Nucleus accumbens (tissue), 56 donors: ENCODE measurements around the gene TDRD10.
A peak's percentile ranks its signal among the peaks of the same experiment; 100 is the strongest.

ENCODE experiments used
- DNase-seq, 56 donors: peaks; one replicate each; lab custom pipeline; 2025; lab: John Stamatoyannopoulos, UW

TDRD10 gene, protein sequence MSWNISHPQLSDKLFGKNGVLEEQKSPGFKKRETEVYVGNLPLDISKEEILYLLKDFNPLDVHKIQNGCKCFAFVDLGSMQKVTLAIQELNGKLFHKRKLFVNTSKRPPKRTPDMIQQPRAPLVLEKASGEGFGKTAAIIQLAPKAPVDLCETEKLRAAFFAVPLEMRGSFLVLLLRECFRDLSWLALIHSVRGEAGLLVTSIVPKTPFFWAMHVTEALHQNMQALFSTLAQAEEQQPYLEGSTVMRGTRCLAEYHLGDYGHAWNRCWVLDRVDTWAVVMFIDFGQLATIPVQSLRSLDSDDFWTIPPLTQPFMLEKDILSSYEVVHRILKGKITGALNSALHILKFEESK

DNA sequence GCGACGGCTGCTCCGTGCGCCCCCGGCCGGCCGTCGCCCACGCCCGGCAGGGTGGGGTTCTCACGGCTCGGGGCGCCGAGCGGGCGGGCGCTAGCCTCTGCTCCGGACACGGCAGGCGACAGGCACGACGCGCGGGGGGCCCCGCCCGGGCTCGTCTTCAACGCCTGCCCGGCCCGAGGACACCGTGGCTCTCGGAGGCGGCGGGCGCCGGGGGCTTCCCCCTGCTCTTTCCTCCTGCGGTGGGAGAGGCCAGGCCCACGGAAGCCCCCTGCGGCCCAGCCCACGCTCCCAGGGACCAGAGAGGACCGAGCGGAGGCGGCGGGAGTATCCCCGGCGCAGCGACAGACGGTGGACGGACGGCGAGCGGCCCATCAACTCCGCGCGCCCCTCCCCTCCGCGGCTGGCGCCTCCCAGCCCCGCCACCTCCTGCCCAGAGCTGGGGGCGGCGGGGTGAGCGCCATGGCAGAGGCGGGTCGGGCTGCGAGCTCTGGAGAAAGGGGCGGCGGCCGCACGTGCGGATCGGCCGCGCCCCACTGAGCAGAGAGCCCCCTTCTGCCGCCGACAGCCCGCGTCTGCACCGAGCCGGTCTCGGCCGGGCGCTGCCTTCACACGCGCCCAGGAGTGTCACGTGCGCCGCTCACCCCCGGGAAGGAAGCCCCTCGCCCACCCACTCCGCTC lies at the start of gene TDRD10, which contains the start of gene SHE:
TDRD10 (plus strand) TSS at position 154 of the 678 bp plus-strand sequence. CDS start 4,685 bp downstream, outside the sequence.
SHE (minus strand) TSS at position 347 of the 678 bp plus-strand sequence. CDS start 386 bp downstream, outside the sequence.
- DNase-seq = peak in 1 of 56 donors; percentile 35

DNA sequence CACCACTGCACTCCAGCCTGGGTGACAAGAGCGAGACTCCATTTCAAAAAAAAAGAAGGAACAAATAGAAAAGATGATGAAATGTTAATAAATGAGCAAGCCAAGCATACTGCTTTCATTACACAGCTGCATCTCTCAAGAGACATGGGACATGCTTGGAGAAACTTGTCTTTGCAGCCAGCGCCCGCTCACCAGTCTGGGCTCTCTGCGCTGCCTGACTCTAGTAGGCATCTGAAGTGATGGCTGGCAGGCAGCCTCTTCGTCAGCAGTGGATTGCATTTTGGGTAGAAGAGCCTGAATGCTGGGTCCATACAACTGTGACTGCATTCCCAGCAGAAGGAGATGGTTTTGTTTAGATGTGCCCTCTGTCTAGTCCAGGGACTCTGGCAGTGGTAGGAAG lies 48.9 kb upstream of the TDRD10 start:
- peak in 2 of 56 donors; percentile 25 to 32 for DNase-seq

DNA sequence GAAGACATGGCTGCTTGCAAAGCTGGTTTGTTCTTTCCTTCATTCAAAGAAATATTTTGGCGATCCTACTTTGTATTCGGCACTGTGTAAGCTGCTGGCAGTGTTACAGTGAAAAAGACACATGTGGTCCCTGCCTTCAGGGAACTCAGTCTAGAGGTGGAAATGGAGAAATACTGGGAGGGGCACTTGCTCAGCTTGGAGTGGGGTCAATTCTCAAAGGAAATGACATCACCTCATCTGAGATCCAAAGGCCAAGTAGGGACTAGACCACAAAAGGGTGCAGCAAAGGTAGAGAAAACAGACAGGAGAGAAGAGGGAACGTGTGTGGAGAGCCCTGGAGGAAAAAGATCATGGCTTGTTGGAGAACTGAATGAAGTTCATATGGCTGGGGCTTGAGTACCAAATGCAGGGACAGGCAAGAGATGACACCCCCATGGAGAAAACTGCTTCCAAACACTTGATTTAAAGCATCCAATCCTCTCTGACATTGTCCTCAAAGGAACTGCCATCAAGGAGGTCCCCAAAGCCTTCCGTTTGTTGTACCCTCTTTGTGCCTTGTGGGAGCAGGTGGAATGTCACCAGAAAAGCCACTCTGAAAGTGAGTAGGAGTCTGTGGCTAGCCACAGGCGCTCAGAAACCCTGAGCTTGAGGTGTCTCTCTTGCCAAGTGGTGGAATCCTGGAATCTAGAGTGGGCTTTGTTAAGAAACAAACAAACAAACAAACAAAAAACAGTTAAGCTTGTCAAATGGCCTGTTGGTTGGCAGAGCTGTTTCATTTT lies 48.3 kb upstream of the TDRD10 start:
- peak in 2 of 56 donors; percentile 6 to 17 for DNase-seq

DNA sequence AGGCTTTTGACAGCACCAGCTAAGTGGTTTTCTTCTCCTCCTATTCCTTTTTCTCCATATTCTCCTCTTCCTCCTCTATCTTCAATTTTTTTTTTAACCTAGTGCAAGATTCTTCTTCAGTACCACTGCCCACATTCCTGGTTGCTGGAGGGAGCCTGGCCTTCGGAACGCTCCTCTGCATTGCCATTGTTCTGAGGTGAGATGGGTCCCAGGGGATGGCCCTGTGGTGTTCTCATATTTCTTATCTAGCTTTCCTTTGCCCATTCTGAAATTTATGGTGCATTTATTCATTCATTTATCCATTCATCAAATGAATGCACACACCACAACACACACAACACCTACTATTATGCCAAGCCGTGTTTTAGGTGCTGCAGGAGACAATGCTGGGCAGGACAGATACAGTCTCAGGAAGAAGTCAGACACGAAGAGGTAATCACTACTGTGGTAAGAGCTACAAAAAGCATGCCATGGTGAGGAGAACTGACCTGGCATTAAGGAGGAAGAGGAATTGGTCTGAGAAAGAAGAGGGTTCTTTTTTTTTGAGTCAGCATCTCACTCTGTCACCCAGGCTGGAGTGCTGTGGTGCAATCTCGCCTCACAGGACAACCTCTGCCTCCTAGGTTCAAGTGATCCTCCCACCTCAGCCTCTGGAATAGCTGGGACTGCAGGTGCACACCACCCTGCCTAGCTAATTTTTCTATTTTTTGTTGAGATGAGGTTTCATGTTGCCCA lies 47.5 kb upstream of the TDRD10 start:
- no peak for DNase-seq

DNA sequence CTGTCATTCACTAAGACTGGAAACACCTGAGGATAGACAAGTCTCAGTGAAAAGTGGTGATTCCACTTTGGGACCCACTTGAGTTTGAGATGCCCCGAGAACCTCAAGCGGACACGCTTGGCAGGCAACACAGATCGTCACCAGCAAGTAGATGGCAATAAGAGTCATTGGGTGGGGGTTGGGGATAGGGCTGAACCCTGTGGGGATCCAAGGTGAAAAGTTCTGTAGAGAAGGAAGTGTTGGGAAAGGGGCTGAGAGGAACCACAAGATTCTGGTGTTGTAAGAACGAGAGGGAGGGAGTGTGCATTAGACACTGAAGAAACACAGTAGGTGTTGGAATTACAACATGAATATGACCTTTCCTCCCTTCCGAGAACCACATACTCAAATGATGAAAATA lies 45.4 kb upstream of the TDRD10 start:
- no peak for DNase-seq

DNA sequence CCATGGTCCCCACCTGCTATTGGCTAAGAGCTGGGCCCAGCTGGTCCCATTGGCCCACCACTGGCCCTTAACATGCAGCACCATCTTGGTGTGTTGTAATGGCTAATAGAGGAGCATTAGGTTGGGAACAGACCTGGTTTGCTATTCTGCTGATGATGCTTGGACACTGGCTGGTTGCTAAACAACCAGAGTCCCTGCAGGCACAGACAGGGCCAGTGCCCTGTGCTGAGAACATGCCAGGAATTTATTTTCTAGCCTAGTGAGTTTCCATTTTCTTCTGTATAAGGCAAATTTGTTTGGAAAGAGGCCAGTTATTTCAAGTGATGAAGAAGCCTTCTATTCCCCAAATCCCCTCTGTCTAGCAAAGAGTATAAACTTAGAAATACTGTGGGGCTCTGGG lies 42.9 kb upstream of the TDRD10 start:
- DNase-seq = peak in 5 of 56 donors; percentile 22 to 59 (median 27)

DNA sequence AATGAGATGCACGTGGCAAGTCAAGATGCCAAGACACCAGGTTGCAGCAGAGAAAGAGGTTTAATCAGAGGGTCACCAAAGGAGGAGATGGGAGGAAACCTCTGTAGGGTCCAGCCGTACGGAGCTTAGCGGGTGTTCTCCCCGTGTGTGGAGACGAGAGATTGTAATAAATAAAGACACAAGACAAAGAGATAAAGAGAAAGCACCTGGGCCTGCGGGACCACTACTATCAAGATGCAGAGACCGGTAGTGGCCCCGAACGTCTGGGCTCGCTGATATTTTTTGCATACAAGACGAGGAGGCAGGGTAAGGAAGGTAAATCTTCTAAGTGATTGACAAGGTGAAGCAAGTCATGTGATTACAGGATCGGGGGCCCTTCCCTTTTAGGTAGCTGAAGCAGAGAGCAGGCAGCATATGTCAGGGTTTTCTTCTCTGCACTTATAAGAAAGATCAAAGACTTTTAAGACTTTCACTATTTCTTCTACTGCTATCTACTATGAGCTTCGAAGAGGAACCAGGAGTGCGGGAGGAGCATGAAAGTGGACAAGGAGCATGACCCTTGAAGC lies 41.2 kb upstream of the TDRD10 start:
- no peak for DNase-seq

DNA sequence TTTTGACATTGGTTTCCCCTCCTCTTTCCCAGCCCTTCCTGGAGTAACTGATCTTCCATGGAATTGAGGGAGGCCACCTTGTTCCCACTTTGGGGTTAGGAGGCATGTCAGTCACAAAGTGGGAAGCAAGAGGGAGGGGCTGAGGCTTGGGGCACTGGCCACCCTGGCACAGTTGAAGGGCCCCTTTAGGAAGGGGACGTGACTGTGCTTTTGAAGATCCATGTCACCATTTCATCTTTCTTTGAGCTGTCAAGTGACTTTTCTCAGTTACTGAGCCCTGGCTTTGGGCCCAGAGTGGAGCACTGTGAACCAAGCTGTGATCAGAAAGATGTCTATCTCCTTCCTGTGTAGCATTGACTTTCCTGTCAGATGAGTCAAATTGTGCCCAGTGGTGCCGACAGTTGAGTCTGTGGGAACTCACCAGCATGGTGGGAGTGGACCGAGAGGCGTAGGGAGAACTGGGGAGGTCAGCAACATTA lies 38.5 kb upstream of the TDRD10 start:
- no peak for DNase-seq

DNA sequence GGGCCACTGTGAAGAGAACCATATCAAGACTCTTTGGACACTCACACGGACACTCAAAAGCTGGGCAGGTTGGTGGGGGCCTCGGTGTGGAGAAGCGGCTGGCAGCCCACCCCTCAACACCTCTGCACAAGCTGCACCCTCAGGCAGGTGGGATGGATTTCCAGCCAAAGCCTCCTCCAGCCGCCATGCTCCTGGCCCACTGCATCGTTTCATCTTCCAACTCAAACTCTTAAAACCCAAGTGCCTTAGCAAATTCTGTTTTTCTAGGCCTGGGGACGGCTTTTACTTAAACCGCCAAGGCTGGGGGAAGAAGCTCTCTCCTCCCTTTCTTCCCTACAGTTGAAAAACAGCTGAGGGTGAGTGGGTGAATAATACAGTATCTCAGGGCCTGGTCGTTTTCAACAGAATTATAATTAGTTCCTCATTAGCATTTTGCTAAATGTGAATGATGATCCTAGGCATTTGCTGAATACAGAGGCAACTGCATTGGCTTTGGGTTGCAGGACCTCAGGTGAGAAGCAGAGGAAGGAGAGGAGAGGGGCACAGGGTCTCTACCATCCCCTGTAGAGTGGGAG lies 36.3 kb upstream of the TDRD10 start:
- peak in 5 of 56 donors; percentile 16 to 38 (median 21) for DNase-seq

DNA sequence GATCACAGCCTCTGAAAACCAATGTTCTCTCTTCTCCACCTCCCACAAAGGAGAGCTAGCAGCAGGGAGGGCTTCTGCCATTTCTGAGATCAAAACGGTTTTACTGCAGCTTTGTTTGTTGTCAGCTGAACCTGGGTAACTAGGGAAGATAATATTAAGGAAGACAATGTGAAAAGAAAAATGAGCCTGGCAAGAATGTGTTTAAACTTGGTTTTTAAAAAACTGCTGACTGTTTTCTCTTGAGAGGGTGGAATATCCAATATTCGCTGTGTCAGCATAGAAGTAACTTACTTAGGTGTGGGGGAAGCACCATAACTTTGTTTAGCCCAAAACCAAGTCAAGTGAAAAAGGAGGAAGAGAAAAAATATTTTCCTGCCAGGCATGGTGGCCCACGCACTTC lies 35.8 kb upstream of the TDRD10 start:
- no peak for DNase-seq

DNA sequence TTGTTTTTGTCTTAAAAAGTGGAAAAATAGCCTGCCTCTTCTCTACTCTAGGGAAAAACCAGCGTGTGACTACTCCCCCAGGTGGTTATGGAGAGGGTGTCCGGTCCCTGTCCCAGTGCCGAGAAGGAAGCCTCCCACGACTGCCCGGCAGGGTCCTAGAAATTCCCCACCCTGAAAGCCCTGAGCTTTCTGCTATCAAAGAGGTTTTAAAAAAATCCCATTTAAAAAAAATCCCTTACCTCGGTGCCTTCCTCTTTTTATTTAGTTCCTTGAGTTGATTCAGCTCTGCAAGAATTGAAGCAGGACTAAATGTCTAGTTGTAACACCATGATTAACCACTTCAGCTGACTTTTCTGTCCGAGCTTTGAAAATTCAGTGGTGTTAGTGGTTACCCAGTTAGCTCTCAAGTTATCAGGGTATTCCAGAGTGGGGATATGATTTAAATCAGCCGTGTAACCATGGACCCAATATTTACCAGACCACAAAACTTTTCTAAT lies 35.0 kb upstream of the TDRD10 start:
- DNase-seq = no peak

DNA sequence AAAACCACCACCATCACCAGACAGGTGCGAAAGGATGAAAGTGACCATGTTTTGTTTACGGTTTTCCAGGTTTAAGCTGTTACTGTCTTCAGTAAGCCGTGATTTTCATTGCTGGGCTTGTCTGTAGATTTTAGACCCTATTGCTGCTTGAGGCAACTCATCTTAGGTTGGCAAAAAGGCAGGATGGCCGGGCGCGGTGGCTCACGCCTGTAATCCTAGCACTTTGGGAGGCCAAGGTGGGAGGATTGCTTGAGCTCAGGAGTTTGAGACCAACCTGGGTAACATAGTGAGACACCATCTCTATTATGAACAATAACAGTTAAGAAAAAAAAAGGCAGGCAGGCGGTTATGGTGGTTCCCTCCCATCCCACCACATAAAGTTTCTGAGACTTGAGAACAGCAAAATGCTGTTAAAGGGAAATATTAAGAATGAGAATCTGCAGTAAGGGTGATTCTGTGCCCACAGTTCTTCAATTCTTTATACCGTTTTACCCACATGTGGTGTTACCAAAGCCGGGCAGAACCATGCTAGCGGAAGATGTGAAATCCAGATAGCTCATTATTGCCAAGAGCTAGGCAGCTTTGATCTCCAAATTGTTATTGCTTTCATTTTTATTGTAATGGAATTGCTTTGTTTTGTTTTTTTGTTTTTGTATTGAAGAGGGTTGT lies 34.5 kb upstream of the TDRD10 start:
- no peak for DNase-seq

DNA sequence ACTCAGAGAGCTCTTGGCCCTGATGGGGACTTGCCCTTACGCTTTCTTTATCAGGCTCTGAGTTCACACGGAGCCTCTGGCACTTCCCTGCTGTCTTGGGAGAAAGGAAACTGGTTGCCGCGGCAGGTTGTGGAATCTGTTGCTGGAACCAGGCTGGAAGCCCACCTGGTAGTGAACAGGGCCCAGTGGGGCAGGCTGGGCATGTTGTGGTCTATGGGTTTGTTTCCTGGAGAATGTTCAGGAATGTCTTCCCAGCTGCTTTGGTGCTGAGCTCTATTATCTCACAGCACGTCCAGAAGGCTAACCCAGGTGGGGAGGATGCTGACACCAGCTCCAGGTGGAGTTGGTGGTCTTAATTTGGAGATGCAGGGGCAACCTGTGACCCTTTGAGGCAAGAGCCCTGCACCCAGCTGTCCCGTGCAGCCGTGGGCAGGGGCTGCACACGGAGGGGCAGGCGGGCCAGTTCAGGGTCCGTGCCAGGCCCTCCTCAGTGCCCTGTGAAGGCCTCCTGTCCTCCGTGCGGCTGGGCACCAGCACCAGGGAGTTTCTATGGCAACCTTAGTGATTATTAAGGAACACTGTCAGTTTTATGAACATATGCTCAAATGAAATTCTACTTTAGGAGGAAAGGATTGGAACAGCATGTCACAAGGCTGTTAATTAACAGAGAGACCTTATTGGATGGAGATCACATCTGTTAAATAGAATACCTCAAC lies 33.3 kb upstream of the TDRD10 start:
- DNase-seq = peak in 2 of 56 donors; percentile 4 to 14

DNA sequence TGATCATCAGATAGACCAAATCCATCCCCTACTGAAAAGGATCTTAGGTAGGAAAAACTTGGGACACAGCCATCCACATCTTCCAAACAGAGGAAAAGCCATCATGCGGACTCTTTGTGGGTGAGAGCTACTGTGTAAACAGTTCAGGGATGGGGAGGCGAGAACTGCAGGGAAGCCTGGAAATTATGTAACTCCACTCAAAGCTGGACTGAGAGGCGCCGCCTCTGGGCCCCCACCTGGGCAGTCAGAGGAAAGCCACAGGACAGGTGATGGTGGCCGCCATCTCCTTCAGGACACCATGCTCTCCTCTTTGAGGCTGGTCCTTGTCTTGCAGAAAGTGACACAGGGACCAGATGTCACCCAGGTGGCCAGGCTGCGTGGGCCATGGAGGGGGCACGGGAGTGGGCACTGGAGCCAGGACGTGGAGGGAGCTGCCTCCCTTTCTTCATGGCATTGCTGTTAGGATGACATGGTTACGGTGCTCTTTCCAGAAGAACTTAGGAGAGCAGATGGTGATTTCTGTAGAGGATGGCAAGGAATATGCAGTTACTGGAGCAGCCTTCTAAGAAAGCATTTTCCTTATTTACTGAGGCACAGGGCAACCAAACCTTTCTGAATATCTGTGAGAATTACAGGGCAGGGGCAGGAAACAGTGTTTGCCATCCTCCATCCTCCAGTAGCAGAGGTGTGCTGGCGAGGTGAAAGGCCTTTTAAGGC lies 32.0 kb upstream of the TDRD10 start:
- no peak for DNase-seq

DNA sequence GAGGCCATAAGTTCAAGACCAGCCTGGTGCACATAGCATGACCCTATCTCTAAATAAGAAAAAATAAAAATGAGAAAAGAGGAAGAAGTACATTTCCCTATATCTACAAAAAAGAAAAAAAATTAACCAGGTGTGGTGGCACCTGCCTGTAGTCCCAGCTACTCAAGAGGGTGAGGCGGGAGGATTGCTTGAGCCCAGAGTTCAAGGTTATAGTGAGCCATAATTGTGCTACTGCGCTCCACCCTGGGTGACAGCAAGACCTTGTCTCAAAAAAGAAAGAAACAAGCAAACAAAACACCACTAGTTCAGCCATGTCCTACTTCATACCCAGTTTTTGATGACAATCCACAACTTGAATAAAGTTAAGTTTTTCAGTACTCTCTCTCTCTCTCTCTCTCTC lies 30.7 kb upstream of the TDRD10 start:
- DNase-seq = no peak

DNA sequence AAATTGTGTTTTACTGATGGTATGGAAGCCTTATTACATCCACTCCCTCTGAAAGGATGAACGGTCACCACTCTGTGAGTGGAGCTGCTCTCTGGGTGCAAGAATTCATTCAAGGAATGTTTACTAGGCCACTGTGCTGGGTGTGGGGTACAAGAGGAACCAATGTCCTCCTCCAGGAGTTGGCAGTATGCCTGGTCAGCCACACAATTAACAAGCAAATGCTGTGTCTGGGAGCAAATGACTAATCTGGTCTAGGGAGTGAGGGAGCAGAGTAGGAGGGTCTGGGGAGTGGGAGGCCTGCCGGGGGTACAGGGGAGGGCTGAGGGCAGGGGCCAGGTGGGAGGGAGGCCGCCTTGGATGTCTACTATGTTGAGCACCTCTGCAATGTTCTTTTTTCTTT lies 27.2 kb upstream of the TDRD10 start:
- peak in 53 of 56 donors; percentile 15 to 92 (median 75) for DNase-seq

DNA sequence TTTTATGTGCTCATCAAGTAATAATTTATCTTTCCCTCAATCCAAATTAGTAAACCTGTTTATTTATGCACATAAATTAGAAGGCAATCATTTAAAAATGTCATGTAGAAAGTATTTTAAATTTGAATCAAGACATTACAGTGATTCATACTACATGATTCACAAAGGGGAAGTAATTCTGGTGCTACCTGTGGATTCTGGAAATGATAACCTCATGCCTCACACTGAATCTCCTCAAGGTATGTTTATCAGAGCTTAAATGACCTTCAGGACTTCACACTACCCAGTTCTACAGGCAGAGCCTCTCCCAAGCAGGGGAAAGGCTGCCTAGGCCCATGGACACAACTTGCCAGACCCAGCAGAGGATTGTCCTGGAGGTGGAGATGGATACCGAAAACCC lies 25.2 kb upstream of the TDRD10 start:
- DNase-seq = no peak
